Putamen (tissue), 1 donor: Measurements from ENCODE around the gene ABCA3.

Experiments used
- DNase-seq: peaks from one replicate; pipeline ENCODE4 v3.0.0-alpha.2; 2016; ENCODE audit warnings: low spot score

ABCA3 gene

DNA sequence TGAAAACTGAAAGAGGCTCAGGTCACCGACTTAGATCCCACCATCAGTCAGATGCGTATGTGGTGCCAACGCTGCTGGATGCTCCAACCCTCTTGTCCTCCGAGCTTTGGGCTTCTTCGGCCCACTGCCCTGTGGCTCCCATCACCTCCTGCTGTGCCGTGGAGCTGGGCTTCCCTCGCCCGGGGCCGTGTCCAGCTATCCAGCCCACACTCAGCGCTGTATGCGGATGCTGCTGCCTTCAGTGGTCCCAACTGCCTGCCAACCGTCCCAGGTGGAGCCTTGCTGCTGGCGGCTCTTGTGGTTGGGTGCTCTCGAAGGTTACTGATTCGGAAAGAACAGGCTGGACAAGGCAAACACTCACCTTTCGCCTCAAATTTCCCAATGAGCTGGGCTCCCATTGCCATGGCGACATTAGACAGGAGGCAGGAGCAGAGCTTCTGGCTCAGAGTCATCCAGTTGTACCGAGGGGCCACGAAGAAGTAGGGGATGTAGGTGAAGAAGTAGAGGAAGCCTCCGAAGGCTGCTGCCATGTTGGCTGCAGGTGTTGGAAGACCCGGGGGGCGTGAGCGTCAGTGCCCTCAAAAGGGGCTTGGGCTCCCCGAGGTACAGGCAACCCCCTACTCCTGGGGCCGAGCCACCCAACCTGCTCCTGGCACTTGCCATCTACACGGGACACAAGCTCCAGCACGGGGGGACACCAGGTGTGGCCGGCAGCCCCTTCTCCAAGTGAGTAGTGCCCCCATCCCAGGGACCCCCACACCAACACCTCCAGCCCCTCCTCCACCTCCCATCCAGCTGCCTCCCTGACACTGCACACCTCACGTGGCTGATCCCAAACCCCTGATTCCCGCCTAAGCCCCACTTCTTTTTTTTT is 32.2 kb downstream of the ABCA3 start:
- DNase-seq: no peak

DNA sequence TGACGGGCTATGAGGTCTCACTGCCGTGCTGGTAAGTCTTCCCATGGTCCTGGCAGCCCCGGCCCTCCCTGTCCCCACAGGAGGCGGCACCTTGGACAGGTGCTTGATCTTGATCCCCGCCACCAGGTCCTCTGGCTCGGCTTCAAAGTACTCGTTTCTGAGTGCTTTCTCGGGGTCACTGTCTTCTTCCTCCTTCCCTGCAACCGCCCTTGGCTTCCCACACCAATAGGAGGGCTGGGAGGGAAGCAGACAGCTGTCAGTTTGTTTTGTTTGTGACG is 40.7 kb downstream of the ABCA3 start:
- DNase-seq: no peak

DNA sequence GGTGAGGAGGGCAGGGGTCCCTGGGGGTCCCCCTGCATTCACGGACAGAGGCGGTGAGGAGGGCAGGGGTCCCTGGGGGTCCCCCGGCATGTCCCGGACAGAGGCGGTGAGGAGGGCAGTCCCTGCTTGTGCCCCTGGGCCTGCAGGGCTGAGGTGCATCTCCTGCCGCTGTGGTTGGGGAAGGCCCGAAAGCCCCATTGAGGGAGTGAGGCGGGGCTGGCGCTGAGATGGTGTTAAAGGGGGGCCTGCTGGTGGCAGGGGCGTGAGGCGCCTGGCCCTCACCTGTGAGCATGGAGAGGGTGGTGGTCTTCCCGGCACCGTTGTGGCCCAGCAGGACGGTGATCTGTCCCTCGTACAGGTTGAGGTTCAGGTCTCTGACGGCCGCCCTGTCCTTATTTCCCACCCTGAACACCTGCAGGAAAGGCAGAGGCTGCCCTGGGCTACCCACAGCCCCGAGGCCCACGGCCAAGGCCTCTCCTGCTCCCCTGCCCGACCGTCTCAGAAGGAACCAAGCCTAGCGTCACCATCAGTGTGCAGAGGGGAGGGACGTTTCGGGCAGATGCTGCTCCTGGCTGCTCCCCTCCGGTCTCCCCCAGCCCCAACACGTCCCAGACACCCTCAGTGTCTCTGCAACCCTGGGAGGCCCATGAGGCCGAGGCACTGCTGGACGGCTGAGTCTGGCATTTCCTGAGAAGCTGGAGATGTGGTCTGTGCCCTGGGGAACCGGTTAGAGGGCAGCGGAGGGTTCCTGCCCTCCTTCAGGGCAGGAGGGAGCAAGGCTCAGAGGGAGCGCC is 41.2 kb downstream of the ABCA3 start:
- DNase-seq: no peak

DNA sequence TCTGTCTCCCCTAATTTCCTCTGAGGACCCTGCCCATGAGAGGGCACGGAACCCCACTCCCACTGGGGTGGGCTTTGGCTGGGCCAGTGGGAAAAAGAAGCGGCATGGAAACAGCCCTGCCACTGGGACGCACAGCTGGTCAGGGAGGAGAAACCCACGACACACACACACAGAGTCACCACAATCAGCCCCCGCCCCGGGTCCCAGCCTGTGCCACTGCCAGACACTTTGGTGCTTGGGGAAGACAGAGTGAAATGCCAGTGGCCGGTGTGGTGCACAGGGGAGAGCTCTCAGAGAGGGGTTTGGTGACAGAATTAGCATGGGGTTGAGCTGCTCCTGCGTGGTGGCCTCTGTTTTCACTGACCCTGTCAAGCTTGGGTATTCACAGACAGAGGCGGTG is 41.9 kb downstream of the ABCA3 start:
- no peak for DNase-seq

- DNase-seq: no peak
Observed at GRCh38 chr16:2297506-2297860, 43.0 kb downstream of the ABCA3 start.

DNA sequence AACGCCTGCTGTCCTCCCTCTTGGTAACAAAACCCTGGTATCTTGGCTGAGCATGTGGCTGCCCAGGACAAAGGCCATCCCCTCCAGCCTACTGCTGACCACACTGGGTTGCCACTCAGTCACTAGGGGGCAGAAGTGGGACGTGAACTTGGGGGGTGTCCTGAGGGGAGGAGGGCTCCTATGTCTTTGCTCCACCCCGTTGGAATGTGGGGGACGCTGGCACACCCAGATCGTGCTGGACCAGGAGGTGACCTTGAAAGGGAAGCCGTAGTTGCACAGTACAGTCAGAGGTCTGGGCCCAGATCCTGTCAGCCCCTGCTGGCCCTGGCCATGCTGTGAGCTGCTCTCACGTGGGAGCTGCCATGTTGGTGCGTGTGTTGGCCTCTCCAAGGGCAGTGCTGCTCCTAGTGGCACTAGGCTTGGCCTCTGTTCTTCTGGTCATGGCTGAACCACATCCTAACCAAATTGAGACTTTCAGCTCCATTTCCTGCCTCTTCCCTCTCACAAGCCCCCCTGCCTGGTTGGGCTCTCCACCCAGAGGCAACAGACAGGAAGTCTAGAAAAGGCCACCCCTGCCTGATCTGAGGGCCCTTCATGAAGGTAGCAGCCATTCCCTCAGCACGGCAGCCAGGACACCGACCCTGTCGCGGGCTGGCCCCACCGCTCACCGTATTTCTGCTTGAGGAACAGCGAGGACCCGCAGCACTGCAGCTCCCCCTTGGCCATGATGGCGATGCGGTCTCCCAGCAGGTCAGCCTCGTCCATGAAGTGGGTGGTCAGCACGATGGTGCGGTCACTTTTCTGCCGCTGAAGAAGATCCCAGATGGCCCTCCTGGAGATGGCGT is 43.6 kb downstream of the ABCA3 start:
- no peak for DNase-seq

DNA sequence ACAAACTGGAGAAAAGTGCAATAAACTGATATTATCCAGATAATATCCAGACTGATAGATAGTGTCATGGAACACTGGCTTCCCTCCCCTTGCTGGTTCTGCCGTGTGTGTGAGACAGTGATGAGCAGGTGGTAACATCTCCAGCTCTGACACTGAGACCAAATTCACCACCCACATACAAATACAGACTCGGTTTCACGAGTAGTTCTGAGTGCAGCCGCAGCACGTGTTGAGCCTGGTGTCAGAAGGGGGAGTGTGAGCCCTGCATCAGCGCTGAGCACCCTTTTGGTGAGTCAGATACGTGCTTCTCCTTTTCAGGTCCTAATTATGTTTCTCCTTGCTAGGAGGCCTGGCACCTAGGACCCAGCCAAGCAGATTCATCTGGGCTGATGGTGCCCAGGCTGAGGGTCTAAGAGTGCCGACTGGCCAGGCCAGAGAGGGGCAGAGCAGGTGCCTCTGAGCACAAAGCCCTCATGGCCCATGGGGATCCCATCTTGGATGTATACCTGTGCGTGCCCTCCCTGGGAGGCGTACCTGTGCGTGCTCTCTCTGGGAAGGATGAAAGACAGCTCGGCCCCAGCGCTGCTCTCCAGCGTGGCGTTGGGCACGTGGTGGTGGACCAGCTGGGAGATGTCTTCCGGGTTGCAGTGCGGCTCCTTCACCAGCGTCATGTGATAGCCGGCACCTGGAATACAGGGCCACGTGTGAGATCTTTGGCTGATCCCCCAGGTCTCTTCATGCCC is 45.3 kb downstream of the ABCA3 start:
- DNase-seq: peak; percentile 38

DNA sequence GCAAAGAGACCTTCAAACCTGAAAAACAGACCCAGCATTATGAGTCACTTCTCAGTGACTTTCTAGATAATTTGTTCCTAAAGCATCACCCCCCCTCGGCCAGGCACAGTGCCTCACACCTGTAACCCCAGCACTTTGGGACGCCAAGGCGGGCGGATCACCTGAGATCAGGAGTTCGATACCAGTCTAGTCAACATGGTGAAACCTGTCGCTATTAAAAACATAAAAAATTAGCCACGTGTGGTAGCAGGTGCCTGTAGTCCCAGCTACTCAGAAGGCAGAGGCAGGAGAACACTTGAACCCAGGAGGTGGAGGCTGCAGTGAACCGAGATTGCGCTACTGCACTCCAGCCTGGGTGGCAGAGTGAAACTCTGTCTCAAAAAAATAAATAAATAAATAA is 48.3 kb downstream of the ABCA3 start:
- no peak for DNase-seq

- DNase-seq: no peak
Observed at GRCh38 chr16:2289282-2289681, 51.2 kb downstream of the ABCA3 start.

DNA sequence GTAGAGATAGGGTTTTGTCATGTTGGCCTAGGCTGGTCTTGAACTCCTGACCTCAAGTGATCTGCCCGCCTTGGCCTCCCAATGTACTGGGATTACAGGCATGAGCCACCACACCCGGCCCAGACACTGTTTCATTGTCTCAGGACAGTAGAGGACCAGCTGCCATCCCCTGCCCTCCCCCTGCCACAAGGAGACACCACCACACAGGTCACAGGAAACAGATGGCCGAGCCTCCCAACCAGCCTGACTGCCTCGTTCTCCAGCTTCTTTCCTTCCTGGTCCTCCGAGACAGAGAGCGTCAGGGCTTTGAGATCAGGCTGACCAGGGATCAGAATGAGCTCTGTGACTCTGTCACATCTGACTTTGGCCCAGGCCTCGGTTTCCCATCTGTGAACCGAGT is 51.8 kb downstream of the ABCA3 start:
- DNase-seq: no peak

DNA sequence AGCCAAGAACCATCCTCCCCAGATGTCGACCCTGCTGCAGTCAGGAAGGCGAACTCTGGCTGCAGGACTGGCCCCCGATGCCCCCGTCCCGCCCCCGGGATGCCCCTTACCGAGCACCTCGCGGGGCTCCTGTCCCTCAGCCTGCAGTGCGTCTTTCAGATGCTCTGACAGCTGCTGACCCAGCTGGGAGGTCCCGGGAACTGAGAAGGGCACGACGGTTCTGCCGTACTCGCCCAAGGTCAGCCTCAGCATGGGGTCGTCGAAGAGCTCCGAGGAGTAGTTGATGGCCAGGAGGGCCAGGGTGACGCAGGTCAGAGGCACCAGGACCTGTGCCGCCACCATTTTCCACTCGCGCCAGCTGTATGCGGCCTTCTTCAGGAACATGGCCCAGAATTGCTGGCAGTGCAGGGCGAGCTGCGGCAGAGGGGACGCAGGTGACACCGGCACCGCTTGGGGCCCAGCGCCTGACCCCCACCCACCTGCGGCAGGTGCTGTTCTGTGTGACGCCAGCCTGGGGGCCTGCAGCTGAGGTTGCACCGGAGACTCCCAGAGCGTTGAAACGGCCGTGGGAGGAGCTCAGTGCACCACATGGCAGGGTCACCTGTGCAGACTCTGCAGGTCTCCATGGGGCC is 52.5 kb downstream of the ABCA3 start:
- no peak for DNase-seq

- DNase-seq: no peak
Observed at GRCh38 chr16:2286550-2286949, 54.0 kb downstream of the ABCA3 start.

DNA sequence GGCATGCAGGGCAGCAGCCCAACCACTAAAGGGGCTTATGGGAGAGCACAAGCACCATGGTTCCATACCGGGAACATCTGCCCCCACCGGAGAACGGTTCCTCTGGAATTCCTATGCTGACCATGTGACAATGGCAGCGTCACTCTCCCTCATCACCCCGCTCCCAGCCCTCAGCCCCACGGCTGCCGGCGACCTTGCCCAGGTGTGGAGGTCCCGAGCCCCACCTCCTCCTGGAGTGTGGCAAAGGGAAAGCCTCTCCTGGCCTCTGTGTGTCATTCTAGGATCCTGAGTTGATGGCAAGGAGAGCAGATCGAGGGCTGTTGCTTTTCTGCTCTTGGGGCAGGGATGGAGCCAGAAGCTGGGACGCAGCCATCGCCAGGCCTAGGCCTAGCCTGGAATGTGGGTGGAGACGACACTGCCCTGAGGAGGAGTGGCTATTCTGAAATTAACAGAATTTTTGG is 54.8 kb downstream of the ABCA3 start:
- no peak for DNase-seq

GRCh38 chr16:2284797-2285576 is 55.5 kb downstream of the ABCA3 start:
- DNase-seq: no peak

GRCh38 chr16:2284001-2284770 is 56.3 kb downstream of the ABCA3 start:
- no peak for DNase-seq

- DNase-seq: no peak
Observed at GRCh38 chr16:2282866-2283555, 57.5 kb downstream of the ABCA3 start.

DNA sequence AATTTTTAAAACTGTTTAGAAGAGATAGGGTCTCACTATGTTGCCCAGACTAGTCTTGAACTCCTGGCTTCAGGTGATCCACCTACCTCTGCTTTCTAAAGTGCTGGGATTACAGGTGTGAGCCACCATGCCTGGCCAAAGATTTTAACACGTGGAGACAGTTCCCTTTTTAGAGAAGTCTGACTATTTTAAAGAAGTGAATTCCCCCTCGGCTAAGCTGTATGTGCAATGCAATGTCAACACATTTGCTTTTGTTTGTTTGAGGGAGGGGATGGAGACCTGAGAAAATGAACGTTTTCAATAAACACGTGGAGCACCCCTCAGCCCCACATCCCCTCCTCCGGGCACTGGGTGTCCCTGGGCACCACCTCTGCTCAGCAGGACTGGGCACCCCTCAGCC is 58.3 kb downstream of the ABCA3 start:
- DNase-seq: no peak

DNA sequence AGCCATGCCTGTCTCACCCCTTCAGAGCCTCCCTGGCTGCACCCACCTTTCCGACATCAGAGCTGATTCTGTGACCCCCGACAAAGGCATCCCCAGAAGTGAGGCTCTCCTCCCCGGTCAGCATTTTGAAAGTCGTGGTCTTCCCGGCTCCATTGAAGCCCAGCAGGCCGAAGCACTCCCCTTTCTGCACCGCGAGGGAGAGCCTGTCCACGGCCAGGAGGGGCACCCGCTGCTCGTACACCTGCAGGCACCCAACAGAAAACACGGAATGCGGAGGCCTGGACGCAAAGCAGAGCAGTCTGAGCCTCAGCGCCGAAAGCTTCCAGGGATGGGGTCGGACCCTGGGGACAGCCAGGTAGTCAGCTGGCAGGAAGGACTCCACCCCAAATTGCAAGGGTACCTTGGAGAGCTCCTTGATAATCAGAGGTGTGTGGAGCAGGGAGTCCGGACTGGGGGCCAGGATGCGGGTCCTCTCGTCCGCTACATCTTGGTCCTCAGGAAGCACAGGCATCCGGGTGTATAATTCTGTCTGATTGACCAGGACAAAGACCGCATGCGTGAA is 59.5 kb downstream of the ABCA3 start:
- no peak for DNase-seq

GRCh38 chr16:2280461-2280860 is 60.1 kb downstream of the ABCA3 start:
- no peak for DNase-seq
